HG02571 (cell line): ENCODE results near the gene CEP131.

Experiments
- ATAC-seq: cut with Tn5 transposase; IDR thresholded peaks from one replicate; pipeline ENCODE4 v1.9.1; 2021; ENCODE audit warnings: mild to moderate bottlenecking, moderate library complexity; ENCODE audit not compliant: unreplicated experiment

Gene CEP131

GRCh38 chr17:81170727-81171494, 51.9 kb downstream of the CEP131 start:
- no peak for ATAC-seq

DNA sequence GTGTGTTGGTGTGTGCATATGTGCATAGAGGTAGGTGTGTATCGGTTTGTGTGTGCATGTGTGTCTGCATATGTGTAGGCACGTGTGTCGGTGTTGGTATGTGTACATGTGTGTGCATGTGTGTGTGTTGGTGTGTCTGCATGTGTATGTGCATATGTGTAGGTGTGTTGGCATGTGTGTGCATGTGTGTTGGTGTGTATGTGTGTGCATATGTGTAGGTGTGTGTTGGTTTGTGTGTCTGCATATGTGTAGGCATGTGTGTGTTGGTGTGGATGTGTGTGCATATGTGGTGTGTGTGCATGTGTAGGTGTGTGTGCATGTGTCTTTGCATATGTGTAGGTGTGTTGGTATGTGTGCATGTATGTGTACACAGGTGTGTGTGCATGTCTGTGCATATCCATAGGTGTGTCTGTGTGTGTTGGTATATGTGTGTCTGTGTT, 52.9 kb downstream of the CEP131 start:
- no peak for ATAC-seq

GRCh38 chr17:81167638-81168037, 55.1 kb downstream of the CEP131 start:
- no peak for ATAC-seq

GRCh38 chr17:81167194-81167524, 55.6 kb downstream of the CEP131 start:
- ATAC-seq: no peak

- no peak for ATAC-seq
Observed at GRCh38 chr17:81166033-81166492, 56.7 kb downstream of the CEP131 start, which contains the start of gene AATK. AATK (minus strand) TSS chr17:81166221; CDS start chr17:81165992, 229 bp downstream.

GRCh38 chr17:81165246-81166032, 57.3 kb downstream of the CEP131 start, which contains the start of gene PVALEF:
PVALEF (plus strand) TSS chr17:81165507; CDS start chr17:81181227, 15,720 bp downstream.
- no peak for ATAC-seq

- ATAC-seq: no peak
Observed at GRCh38 chr17:81164371-81165245, 58.2 kb downstream of the CEP131 start.

DNA sequence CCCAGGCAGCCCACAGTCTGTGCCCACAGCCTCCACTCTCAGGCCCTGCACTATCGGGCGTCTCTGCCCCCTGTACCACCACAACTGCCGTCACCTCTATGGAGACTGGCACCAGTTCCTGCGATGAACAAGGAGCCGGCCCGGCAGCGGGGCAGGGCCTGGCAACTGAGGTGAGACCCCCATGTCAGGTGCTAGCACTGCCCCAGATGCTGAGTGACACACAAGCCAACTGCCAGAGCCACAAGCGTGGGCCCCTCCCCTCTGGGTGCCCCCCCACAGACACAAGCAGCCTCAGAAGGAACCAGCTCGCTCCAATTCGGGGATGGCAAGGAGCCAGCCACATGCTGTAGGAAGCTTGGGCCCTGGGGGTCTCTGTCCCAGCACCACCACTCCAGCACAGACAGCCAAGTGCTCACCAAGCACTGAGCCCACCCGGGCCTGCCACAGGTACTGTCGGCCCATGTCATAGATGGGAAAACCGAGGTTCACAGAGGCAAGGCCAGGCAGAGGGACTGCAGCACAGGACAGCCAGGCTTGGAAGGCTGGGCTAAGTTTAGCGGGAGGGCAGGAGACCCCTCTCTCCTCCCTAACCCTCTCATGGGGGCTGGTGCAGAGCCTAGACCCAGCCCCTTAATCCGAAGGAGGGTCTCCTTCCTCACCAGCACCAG, 58.9 kb downstream of the CEP131 start:
- no peak for ATAC-seq

DNA sequence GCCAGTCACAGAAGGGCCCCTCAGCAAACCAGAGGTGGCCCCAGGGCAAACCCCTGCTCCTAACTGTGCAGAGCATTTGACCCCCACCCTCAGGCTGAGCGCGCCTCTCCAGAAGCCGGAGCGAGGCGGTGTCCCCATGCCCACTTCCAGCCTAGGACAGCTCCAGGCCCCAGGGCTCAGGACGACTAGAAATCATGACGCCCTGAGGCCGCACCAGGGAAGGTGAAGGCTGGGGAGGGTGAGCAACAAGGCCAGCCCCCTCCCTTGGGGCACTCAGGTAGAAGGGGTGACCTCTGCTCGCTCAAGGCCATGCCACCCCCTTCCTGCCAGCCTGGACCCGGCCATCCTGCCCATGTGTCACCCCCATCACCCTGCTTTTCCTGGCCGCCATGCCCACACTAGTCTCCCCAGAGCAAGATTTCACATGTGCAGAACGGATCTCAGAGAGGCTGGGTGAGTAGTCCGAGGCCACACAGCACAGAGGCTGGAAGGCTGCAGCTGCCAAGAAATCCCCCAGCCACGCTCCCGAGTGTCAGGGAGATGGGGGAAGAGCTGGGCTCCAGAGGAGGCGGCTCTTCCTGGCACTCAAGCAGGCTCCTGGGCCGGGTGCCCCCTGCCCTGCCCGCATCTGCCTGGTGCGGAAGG, 59.6 kb downstream of the CEP131 start:
- ATAC-seq: no peak

- ATAC-seq: no peak
Observed at GRCh38 chr17:81162491-81162890, 60.3 kb downstream of the CEP131 start.

DNA sequence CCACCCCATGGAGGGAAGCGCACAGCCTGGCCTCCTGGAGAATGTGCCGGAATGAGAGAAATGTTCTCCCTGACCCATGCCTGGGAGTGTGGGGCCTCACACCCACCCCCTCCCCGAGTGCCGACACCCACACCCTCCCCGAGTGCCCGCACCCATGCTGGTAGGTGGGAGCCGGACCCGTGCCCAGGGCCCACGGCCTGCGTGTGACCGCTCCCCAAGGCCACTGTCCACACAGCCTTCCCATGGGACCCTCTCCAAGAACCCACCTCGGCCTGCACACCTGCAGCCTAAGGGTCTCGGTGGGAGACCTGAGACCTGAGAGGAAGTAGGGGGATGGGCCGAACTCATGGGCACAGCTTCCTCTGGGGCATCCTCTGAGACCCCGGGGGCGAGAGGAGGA, 60.8 kb downstream of the CEP131 start:
- no peak for ATAC-seq

DNA sequence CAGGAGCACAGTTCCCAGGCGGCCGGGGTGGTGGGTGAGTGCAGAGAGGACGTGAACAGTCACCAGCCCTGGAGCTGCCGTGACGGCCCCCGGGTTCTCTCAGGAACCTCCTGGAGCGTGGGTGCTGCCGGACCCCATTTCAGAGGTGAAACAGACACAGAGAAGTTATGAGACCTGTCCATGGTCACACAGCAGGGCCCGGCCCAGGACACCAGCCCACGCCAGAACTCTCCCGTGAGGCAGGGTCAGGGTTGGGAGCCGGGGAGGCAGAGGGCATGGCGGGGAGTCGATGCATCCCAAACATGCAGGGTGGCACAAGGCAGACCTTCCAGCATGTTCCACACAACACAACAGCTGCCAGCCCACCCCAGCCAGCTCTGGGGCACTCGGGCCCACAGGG, 61.2 kb downstream of the CEP131 start:
- no peak for ATAC-seq

GRCh38 chr17:81160747-81161453, 61.9 kb downstream of the CEP131 start:
- ATAC-seq: no peak

GRCh38 chr17:81160306-81160705, 62.5 kb downstream of the CEP131 start:
- ATAC-seq: no peak

DNA sequence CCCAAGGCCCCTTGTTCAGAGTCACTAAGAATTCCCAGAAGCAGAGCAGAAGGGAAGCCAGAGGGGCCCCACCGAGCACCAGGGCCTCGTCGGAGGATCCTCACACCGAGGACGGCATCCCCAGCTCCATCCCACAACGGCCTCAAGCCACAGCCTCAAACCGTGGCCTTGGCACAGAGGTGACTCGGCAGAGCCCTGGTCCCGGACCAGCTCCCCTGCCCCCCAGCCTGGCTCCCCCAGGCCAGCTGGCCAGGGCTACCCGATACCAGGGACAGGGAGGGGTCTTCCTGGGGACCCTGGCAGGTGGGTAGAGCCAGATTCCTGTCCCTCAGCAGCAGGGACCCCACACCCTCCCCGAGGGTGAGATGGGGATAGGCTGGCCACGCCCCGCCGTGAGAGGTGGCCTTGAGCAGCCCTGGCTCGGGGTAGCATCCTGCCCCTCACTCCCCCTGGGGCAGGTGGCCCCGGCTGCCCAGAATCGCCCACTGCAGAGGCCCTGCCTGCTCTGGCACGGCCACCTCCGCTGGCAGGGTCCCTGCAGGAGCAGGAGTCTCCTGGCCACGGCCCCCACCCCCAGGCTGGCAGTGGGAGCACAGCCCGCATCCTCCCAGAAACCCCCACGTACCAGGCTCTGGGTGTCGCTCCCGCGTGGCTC, 63.0 kb downstream of the CEP131 start:
- ATAC-seq: no peak

DNA sequence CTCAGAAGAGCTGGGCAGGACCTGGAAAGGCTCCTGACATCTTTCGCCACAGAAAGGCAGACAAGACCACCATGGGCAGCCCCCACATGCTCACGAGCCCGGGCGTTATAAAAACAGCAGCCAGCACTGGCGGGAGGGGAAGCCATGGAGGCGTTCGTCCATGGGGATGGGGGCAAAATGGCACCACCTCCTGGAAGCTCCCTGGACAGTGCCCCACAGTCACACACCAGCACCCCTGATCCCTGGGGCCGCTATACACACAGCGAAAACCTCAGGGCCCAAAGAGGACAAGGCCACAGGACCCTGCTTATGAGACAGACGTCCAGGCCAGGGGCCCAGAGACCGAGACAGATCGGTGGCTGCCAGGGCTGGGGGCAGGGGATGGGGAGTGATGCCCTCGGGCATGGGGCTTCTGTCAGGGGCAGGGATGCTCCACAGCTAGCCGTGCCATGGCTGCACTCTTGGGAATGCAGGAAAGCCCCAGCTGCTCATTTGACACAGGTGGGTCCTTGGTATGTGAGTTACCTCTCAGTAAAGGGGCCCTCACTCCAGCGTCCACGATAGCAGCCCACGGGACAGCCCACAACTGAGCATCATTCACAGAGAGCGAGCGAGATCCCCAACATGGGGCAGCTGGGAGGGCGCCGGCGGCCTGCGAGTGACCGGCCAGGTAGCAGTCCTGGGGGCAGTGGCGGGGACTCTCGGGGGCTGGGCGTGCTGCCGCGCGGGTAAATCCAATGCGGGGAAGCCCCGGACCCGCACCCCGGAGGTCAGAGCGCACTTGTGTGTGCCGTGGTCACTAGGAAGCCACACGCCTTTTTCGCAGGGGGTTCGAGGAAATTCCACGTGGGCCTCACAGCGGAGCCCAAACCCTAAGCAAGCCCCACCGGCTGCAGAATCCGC, 63.8 kb downstream of the CEP131 start:
- ATAC-seq: no peak

- ATAC-seq: no peak
Observed at GRCh38 chr17:81157848-81158687, 64.7 kb downstream of the CEP131 start.
